ACC112 (cell line): ENCODE results near the gene UQCC3.
"Not testable (repeated sequence)": the region's sequence is repeated elsewhere in the genome, so short reads cannot be mapped to it uniquely, and the experiment has no call there.

Experiments used
- H2AFZ ChIP-seq: fragments of 200-600 bp; sonication (generic); one replicate; pipeline ENCODE4 v1.6.0; 2017; ENCODE audit warnings: antibody characterized with exemption, low read length; ENCODE audit not compliant: unreplicated experiment
- H3K27ac ChIP-seq: fragments of 200-600 bp; sonication (generic); 2 replicates; pipeline ENCODE4 v1.5.1; 2014; ENCODE audit warnings: low read depth, mild to moderate bottlenecking, antibody characterized with exemption, low read length, moderate library complexity
- H3K27me3 ChIP-seq: fragments of 200-600 bp; sonication (generic); 2 replicates; pipeline ENCODE4 v1.6.1; 2014; ENCODE audit warnings: mild to moderate bottlenecking, antibody characterized with exemption, low read length, moderate library complexity, mixed read lengths; ENCODE audit not compliant: insufficient read depth
- H3K36me3 ChIP-seq: fragments of 200-600 bp; sonication (generic); 2 replicates; pipeline ENCODE4 v1.6.1; 2016; ENCODE audit warnings: mild to moderate bottlenecking, antibody characterized with exemption, low read length, moderate library complexity, mixed read lengths; ENCODE audit not compliant: insufficient read depth
- H3K4me1 ChIP-seq: fragments of 200-600 bp; sonication (generic); one replicate; pipeline ENCODE4 v1.6.1; 2016; ENCODE audit warnings: low read length, mixed read lengths; ENCODE audit not compliant: insufficient read depth, unreplicated experiment, control insufficient read depth
- H3K4me3 ChIP-seq: fragments of 200-600 bp; sonication (generic); 2 replicates; pipeline ENCODE4 v1.5.1; 2014; ENCODE audit warnings: mild to moderate bottlenecking, low read depth, low read length
- H3K79me2 ChIP-seq: fragments of 200-600 bp; sonication (generic); one replicate; pipeline ENCODE4 v1.6.0; 2016; ENCODE audit warnings: low read length; ENCODE audit not compliant: control insufficient read depth, unreplicated experiment, insufficient read depth

The UQCC3 gene

GRCh38 chr11:62702246-62702645 lies 30.8 kb downstream of the UQCC3 start:
- Histone ChIP-seq H3K4me1 (peaks cover 12% of the 10 kb centered on the region), H3K27me3 (no peaks in the 10 kb centered on the region), H3K79me2 (no peaks in the 10 kb centered on the region), H3K27ac (no peak overlapping the region), H2AFZ (no peak overlapping the region), H3K36me3 (peaks cover 12% of the 10 kb centered on the region), H3K4me3 (no peak overlapping the region)

- peaks cover 12% of the 10 kb centered on the region for H3K36me3 ChIP-seq
These were observed 32.4 kb downstream of the UQCC3 start for GRCh38 chr11:62703921-62704320.

GRCh38 chr11:62705413-62705812 lies 33.9 kb downstream of the UQCC3 start:
- Histone ChIP-seq H3K79me2 (no peaks in the 10 kb centered on the region), H3K4me3 (peak overlapping the region; percentile 75), H3K36me3 (peaks cover 15% of the 10 kb centered on the region), H3K4me1 (peaks cover 26% of the 10 kb centered on the region), H2AFZ (peak overlapping the region; percentile 30), H3K27me3 (no peaks in the 10 kb centered on the region), H3K27ac (peak overlapping the region; percentile 66)

More at GRCh38 chr11:62703921-62704320, 32.4 kb downstream of the UQCC3 start:
- H3K79me2 ChIP-seq, H3K4me3 ChIP-seq, H2AFZ ChIP-seq, H3K27ac ChIP-seq, H3K27me3 ChIP-seq: not testable (repeated sequence)
- H3K4me1 ChIP-seq, result peaks cover 17% of the 10 kb centered on the region

GRCh38 chr11:62705880-62706849 lies 34.7 kb downstream of the UQCC3 start:
- Histone ChIP-seq H3K27me3 (no peaks in the 10 kb centered on the region), H3K27ac (peak overlapping the region; percentile 66), H2AFZ (peak overlapping the region; percentile 30), H3K4me1 (peaks cover 27% of the 10 kb centered on the region), H3K36me3 (peaks cover 16% of the 10 kb centered on the region), H3K4me3 (peak overlapping the region; percentile 75), H3K79me2 (no peaks in the 10 kb centered on the region)

- no peaks in the 10 kb centered on the region for H3K27me3 ChIP-seq
- H3K36me3 ChIP-seq, result peaks cover 14% of the 10 kb centered on the region; the same call in 1 of the 2 replicates
- no peak overlapping the region for H3K27ac ChIP-seq
- H3K79me2 ChIP-seq, result no peaks in the 10 kb centered on the region
- no peak overlapping the region for H2AFZ ChIP-seq
- peaks cover 27% of the 10 kb centered on the region for H3K4me1 ChIP-seq
- peak overlapping the region; percentile 75; the same call in 1 of the 2 replicates for H3K4me3 ChIP-seq
These were observed 35.4 kb downstream of the UQCC3 start for GRCh38 chr11:62706850-62707247.

GRCh38 chr11:62707277-62707861 lies 35.9 kb downstream of the UQCC3 start, which contains the start of the genes BSCL2 and GNG3:
BSCL2 (minus strand) TSS chr11:62707424; CDS start chr11:62707195, 229 bp downstream.
GNG3 (plus strand) TSS chr11:62707676; CDS start chr11:62708296, 620 bp downstream.
- Histone ChIP-seq H3K36me3 (peaks cover 18% of the 10 kb centered on the region), H3K4me3 (peak within 1 kb of the TSS; percentile 75), H3K4me1 (peaks cover 27% of the 10 kb centered on the region), H3K79me2 (no peaks in the 10 kb centered on the region), H3K27ac (no peak within 1 kb of the TSS), H2AFZ (no peak within 1 kb of the TSS), H3K27me3 (no peaks in the 10 kb centered on the region)

GRCh38 chr11:62708392-62708791 lies 36.9 kb downstream of the UQCC3 start:
- H3K27ac ChIP-seq, result 0 out of 2 replicates have a peak overlapping the region, but pooled peaks have one; percentile 88

GRCh38 chr11:62708793-62709192 lies 37.3 kb downstream of the UQCC3 start:
- H2AFZ ChIP-seq, result peak overlapping the region; percentile 66
- H3K4me1 ChIP-seq, result peaks cover 36% of the 10 kb centered on the region
- peaks cover 26% of the 10 kb centered on the region for H3K36me3 ChIP-seq
- H3K79me2 ChIP-seq, result no peaks in the 10 kb centered on the region
- peak overlapping the region; percentile 79 for H3K4me3 ChIP-seq
- H3K27ac ChIP-seq, result peak overlapping the region; percentile 88
- no peaks in the 10 kb centered on the region for H3K27me3 ChIP-seq

More at GRCh38 chr11:62708392-62708791, 36.9 kb downstream of the UQCC3 start:
- Histone ChIP-seq H3K27me3 (no peaks in the 10 kb centered on the region), H3K4me1 (peaks cover 34% of the 10 kb centered on the region), H3K4me3 (peak overlapping the region; percentile 79), H3K79me2 (no peaks in the 10 kb centered on the region), H3K36me3 (peaks cover 22% of the 10 kb centered on the region), H2AFZ (no peak overlapping the region)

GRCh38 chr11:62709247-62710000 lies 38.0 kb downstream of the UQCC3 start:
- H3K27ac ChIP-seq, result peak overlapping the region; percentile 88
- peaks cover 30% of the 10 kb centered on the region for H3K36me3 ChIP-seq

GRCh38 chr11:62710001-62710345 lies 38.5 kb downstream of the UQCC3 start:
- Histone ChIP-seq H3K4me1 (peaks cover 36% of the 10 kb centered on the region), H3K27ac (peak overlapping the region; percentile 88), H2AFZ (peak overlapping the region; percentile 92), H3K79me2 (peaks cover 4% of the 10 kb centered on the region), H3K27me3 (no peaks in the 10 kb centered on the region), H3K4me3 (peak overlapping the region; percentile 79), H3K36me3 (peaks cover 33% of the 10 kb centered on the region)

More at GRCh38 chr11:62709247-62710000, 38.0 kb downstream of the UQCC3 start:
- Histone ChIP-seq H3K79me2 (peaks cover 3% of the 10 kb centered on the region), H3K4me3 (peak overlapping the region; percentile 79), H2AFZ (peak overlapping the region; percentile 92), H3K4me1 (peaks cover 36% of the 10 kb centered on the region), H3K27me3 (no peaks in the 10 kb centered on the region)
